DND-41 (cell line): Measurements from ENCODE around the gene PIK3CB.

Experiments
- CTCF ChIP-seq: IDR thresholded peaks from 2 replicates; pipeline ENCODE4 v1.5.1; 2012; ENCODE audit warnings: borderline replicate concordance, low read length, moderate library complexity, mild to moderate bottlenecking; ENCODE audit not compliant: poor library complexity, severe bottlenecking; ENCODE audit errors: extremely low read depth
- EZH2 ChIP-seq: IDR thresholded peaks from 3 replicates; pipeline ENCODE4 v1.6.1; 2012; ENCODE audit warnings: borderline replicate concordance, low read depth, mild to moderate bottlenecking, moderate library complexity, low read length, inconsistent platforms; ENCODE audit not compliant: severe bottlenecking

- TF ChIP-seq CTCF = no peak
- no peak for TF ChIP-seq EZH2
These were observed 41.3 kb upstream of the PIK3CB start for GRCh38 chr3:138875754-138876664.
